GM18909 (cell line): ENCODE measurements around the gene SH3GL3.

Experiments used
- ATAC-seq: cut with Tn5 transposase; IDR thresholded peaks from one replicate; pipeline ENCODE4 v1.9.1; 2021; ENCODE audit warnings: mild to moderate bottlenecking; ENCODE audit not compliant: unreplicated experiment, poor library complexity

Gene SH3GL3

GRCh38 chr15:83559310-83559966, 112.3 kb downstream of the SH3GL3 start:
- peak; percentile 77 for ATAC-seq

DNA sequence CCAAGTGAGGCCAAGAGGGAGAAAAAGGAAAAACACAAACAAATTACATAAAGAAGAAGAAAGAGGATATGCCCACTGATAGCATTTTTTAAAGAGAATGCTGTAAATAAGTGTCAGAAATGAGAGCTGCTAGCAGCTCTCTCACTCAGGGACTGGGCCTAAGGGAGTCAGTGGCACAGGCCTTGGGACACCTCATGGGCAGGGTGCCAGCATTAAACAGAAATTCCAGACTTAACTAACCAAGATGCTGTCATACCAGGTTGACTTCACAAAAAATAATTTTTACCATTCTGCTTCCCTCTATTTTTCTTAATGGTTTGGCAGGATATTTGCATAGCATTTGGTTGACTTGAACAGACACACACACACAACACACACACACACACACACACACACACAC, 114.5 kb downstream of the SH3GL3 start:
- ATAC-seq, result no peak

DNA sequence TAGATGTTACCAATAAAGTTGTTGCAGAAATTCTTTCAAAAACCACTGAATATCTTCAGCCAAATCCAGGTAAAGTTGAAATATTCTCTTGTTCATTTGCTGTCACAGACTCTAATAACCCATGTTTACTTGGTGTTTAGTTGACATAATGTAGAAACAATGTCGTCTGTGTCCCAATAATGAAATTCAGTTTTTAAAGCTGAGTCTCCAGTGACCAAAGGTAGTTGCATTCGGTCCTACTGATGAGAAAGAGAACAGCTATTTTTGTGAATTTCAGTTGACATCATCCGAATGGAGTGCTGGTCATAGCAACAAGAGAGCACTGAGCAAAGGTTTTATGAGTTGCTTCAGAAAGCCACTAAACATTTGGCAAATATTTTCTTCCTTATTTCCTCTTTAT, 118.0 kb downstream of the SH3GL3 start:
- no peak for ATAC-seq

DNA sequence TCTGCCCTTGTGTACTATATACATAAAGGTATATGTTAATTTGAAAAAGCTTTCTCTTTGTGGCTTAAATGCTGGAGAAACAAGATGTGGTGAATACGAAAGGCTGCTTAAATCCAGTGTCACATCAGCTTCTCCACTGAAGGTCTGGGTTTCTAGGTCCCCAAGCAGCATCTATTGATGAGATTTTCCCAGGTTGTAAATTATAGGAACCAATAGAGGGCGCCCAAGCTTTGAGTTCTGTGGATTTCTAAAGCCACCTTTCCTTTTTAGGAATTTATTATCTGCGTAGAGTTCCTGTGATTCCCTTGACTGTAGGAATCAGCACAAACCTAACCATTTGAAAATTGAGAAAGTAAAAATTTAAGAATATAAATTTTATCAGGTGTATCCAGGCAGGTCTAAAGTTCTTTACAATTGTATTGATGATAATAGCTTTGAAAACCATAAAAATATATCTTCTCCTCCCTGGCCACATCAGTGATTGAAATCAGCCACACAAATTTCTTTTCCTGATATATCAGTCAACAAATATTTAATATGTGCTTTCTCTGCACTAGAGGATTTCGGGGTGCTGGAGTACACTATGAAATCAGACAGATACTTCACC, 118.5 kb downstream of the SH3GL3 start:
- ATAC-seq, result no peak

GRCh38 chr15:83567318-83567717, 120.2 kb downstream of the SH3GL3 start:
- no peak for ATAC-seq

DNA sequence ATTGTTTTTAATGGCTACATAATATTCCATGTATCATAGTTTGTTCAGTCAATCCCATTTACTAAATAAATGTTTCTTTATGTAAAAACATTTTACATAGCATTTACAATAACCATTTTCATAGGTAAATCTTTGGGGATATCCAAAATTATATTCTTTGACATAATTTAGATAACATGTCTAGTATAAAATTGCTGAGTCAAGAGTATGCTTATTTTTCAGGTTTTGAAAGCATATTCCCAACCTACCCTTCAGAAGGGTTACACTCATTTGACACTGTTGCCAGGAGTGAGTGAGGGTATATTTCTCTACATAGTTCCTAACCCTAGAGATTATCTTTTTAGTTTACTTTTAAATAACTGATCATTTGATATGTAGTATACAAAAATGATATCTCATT, 122.2 kb downstream of the SH3GL3 start:
- no peak for ATAC-seq

GRCh38 chr15:83570756-83571155, 123.6 kb downstream of the SH3GL3 start:
- no peak for ATAC-seq

DNA sequence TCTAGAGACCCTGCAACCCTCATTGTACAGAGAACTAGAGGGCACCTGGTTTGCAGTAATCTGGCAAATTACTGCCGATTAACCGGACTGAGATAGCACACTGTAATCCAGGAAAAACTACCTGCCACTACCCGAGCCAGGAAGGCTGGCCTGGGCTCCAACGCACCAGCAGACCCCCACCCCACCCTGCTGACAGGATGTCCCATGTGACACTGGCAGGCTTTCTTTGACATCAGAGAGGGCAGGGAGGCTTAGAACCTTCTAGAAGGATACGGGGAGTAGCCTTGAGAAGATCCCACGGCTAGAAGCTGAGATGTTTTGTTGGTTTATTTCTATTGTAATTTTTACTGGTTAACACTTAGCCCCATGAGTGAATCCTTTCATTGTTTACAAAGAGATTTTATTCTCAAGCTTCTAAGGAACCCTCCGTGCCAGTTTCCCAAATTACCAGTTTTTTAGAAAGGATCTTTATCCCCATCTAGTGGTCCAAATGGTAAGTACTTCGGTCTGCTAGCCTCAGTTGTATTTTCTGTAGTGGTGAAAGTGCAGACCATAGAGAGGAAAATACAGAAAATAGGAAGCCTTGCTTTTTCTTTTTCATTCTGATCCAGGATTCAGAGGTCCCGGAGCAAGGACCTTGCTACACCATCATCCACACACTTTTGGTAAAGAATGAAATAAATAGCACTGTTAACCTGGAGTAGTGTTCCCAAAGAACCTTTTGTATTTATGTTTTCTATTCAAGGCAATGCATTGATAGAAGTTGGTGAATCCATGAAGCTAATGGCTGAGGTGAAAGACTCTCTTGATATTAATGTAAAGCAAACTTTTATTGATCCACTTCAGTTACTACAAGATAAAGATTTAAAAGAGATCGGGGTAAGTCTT, 124.9 kb downstream of the SH3GL3 start:
- no peak for ATAC-seq

DNA sequence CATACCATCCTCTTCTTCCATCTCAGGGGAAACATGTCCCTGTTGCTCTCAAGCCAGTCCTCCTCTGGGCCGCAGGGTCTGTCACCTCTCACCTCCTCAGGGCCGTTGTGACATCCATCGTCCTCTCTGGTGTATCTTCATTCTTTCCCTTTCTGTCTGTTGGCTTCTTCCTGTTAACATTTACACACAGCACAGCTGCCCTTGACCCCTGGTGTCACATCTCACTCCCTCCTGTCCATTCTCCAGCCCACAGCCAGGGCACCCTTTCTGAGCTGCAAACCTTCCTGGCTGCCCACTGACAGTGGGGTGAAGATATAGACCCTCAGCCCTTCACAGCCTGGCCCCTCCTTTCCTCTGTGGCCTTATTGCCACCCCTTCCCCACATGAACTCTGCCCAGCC, 127.2 kb downstream of the SH3GL3 start:
- ATAC-seq, result no peak

GRCh38 chr15:83578691-83579090, 131.6 kb downstream of the SH3GL3 start:
- ATAC-seq, result no peak

DNA sequence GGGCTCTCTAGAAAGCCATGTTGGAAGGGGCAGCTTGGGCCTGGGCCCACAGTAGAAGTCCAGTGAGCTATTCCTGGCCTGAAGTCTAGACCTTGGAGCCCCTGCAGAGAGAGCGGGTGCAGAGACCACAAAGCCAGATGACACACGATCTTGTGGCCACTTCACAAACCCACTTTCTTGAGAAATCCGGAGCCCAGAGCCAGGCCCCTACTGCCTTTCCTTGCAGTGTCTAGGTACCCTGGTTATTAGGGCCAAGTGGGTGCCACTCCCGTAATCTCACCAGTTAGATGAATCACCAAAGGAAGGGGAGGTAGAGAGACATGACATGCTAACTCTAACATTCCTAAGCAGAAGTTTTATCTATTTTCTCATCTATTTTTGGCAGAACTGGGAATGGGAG, 134.2 kb downstream of the SH3GL3 start:
- no peak for ATAC-seq

DNA sequence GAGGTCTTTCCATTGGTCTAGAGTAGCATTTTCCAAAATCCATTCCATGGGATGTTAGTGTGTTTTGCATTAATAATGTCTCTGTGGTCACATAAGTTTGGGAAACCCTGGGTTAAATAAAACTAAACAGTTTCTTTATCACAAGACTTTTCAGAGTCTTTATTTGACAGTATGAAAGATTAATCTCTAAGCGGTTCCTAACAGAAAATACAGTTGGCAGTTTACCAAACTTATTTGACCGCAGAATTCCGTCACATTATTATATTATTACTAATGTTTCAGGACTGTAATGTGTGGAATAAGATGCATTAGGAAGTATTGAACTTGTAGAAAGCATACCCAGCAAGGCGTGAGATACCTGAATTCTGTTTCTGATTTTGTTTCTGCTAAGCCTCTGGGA, 135.2 kb downstream of the SH3GL3 start:
- ATAC-seq, result no peak

- no peak for ATAC-seq
Observed at GRCh38 chr15:83585601-83586335, 138.6 kb downstream of the SH3GL3 start.

- ATAC-seq, result no peak
Observed at GRCh38 chr15:83587091-83587490, 139.9 kb downstream of the SH3GL3 start.

DNA sequence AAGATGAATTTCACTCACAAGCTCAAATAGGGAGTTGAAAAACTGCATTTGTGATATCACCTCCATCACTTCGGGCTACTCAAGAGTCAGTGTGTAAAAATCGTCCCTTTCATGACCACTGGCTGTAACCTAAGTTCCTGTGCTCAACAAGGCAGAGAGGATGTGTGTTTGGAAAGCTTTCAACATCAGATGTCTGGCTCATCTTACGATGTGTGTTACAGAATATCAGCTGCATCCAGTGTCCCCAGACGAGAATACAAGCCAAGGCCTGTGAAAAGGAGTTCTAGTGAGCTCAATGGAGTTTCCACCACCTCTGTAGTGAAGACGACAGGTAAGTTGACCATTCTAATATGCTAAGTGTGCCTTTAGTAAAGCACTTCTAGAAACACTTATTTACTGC, 141.3 kb downstream of the SH3GL3 start:
- ATAC-seq, result no peak

- no peak for ATAC-seq
Observed at GRCh38 chr15:83592370-83593040, 145.4 kb downstream of the SH3GL3 start.

GRCh38 chr15:83595191-83595590, 148.1 kb downstream of the SH3GL3 start:
- no peak for ATAC-seq

GRCh38 chr15:83598031-83598430, 150.9 kb downstream of the SH3GL3 start:
- no peak for ATAC-seq

- no peak for ATAC-seq
Observed at GRCh38 chr15:83602021-83602420, 154.9 kb downstream of the SH3GL3 start.

GRCh38 chr15:83604549-83604948, 157.4 kb downstream of the SH3GL3 start:
- no peak for ATAC-seq
